Esophagus squamous epithelium (tissue), 4 donors: ENCODE measurements around the gene CHSY3.

Source experiments
- POLR2A ChIP-seq, 4 donors: fragments of 450-650 bp; IDR thresholded peaks; one replicate each; pipeline ENCODE4 v1.6.1; 2017; ENCODE audit warnings: antibody characterized with exemption in 4 of 4, mild to moderate bottlenecking in 4 of 4, moderate library complexity in 3 of 4
- TF ChIP-seq, protein P1 (sequence below), 6 experiments: fragments of 450-650 bp in 4 of 6; fragments of 200-600 bp in 2 of 6; sonication (generic) in 2 of 6; IDR thresholded peaks; one replicate each; pipeline ENCODE4 v1.5.1; 2016 to 2019; ENCODE audit warnings: antibody characterized with exemption in 6 of 6, mild to moderate bottlenecking in 4 of 6, moderate library complexity in 4 of 6

GRCh38 chr5:130063603-130064002 is 159.3 kb downstream of the CHSY3 start:
- TF ChIP-seq, protein P1, sequence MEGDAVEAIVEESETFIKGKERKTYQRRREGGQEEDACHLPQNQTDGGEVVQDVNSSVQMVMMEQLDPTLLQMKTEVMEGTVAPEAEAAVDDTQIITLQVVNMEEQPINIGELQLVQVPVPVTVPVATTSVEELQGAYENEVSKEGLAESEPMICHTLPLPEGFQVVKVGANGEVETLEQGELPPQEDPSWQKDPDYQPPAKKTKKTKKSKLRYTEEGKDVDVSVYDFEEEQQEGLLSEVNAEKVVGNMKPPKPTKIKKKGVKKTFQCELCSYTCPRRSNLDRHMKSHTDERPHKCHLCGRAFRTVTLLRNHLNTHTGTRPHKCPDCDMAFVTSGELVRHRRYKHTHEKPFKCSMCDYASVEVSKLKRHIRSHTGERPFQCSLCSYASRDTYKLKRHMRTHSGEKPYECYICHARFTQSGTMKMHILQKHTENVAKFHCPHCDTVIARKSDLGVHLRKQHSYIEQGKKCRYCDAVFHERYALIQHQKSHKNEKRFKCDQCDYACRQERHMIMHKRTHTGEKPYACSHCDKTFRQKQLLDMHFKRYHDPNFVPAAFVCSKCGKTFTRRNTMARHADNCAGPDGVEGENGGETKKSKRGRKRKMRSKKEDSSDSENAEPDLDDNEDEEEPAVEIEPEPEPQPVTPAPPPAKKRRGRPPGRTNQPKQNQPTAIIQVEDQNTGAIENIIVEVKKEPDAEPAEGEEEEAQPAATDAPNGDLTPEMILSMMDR (IDR thresholded peaks at IDR 0.05), result no peak
- no peak for TF ChIP-seq POLR2A (IDR thresholded peaks at IDR 0.05)
